HG02798 (cell line): ENCODE results near the gene IL36A.

Experiments used
- ATAC-seq: cut with Tn5 transposase; IDR thresholded peaks from one replicate; pipeline ENCODE4 v1.9.1; 2021; ENCODE audit warnings: mild to moderate bottlenecking; ENCODE audit not compliant: unreplicated experiment, poor library complexity

The IL36A gene

GRCh38 chr2:113000436-113000835 is 4.8 kb upstream of the IL36A start:
- no peak for ATAC-seq

GRCh38 chr2:113002677-113003076 is 2.6 kb upstream of the IL36A start:
- ATAC-seq, result no peak

GRCh38 chr2:113007250-113007649 is 2.0 kb downstream of the IL36A start:
- ATAC-seq, result no peak

- ATAC-seq, result no peak
Measured at GRCh38 chr2:113009622-113010021, 4.4 kb downstream of the IL36A start.

GRCh38 chr2:113010088-113010487 is 4.8 kb downstream of the IL36A start:
- ATAC-seq, result no peak

- ATAC-seq, result no peak
Measured at GRCh38 chr2:113011108-113011507, 5.8 kb downstream of the IL36A start.

GRCh38 chr2:113012436-113013335 is 7.4 kb downstream of the IL36A start:
- no peak for ATAC-seq

GRCh38 chr2:113013336-113013661 is 8.0 kb downstream of the IL36A start:
- ATAC-seq, result no peak

GRCh38 chr2:113014067-113014466 is 8.8 kb downstream of the IL36A start:
- ATAC-seq, result no peak

GRCh38 chr2:113015042-113015441 is 9.8 kb downstream of the IL36A start:
- no peak for ATAC-seq

GRCh38 chr2:113015655-113016054 is 10.4 kb downstream of the IL36A start:
- no peak for ATAC-seq

- no peak for ATAC-seq
Measured at GRCh38 chr2:113018509-113018908, 13.2 kb downstream of the IL36A start.

GRCh38 chr2:113021312-113021711 is 16.1 kb downstream of the IL36A start:
- no peak for ATAC-seq

GRCh38 chr2:113024764-113025163 is 19.5 kb downstream of the IL36A start:
- no peak for ATAC-seq

GRCh38 chr2:113025737-113026136 is 20.5 kb downstream of the IL36A start:
- no peak for ATAC-seq

GRCh38 chr2:113027691-113028090 is 22.4 kb downstream of the IL36A start:
- no peak for ATAC-seq

GRCh38 chr2:113028112-113028511 is 22.9 kb downstream of the IL36A start:
- ATAC-seq, result no peak

GRCh38 chr2:113032737-113033136 is 27.5 kb downstream of the IL36A start:
- ATAC-seq, result no peak

- ATAC-seq, result no peak
Measured at GRCh38 chr2:113034016-113034415, 28.8 kb downstream of the IL36A start.

GRCh38 chr2:113036763-113037162 is 31.5 kb downstream of the IL36A start:
- no peak for ATAC-seq

GRCh38 chr2:113038291-113038690 is 33.0 kb downstream of the IL36A start:
- no peak for ATAC-seq

- ATAC-seq, result no peak
Measured at GRCh38 chr2:113039158-113039557, 33.9 kb downstream of the IL36A start.
